Skeletal muscle tissue (tissue), 4 donors: ENCODE measurements around the gene GJD4. TPM values are rescaled to one million over a fixed set of nuclear protein-coding genes. Genes with fewer than 3 reads are reported as not detected.

ENCODE experiments used
- H3K27ac ChIP-seq: one replicate; pipeline ENCODE4 v1.7.0; 2013; ENCODE audit warnings: mild to moderate bottlenecking, low read depth, low read length, inconsistent platforms
- H3K27me3 ChIP-seq, 3 donors: one replicate each; pipeline ENCODE4 v1.7.0; 2013; ENCODE audit warnings: low read length in 3 of 3; ENCODE audit not compliant: control insufficient read depth in 3 of 3, insufficient read depth in 3 of 3
- H3K36me3 ChIP-seq, 3 donors: one replicate each; pipeline ENCODE4 v1.7.0; 2013; ENCODE audit warnings: low read length in 3 of 3; ENCODE audit not compliant: control insufficient read depth in 3 of 3, insufficient read depth in 3 of 3
- H3K4me1 ChIP-seq, 3 donors: one replicate each; pipeline ENCODE4 v1.7.0; 2013; ENCODE audit warnings: low read length in 3 of 3, mild to moderate bottlenecking in 3 of 3; ENCODE audit not compliant: control insufficient read depth in 3 of 3, insufficient read depth in 3 of 3
- H3K4me3 ChIP-seq, 3 donors: one replicate each; pipeline ENCODE4 v1.7.0; 2013; ENCODE audit warnings: low read length in 3 of 3
- H3K9ac ChIP-seq, 3 donors: one replicate each; pipeline ENCODE4 v1.7.0; 2013; ENCODE audit warnings: low read length in 3 of 3, mild to moderate bottlenecking in 3 of 3, moderate library complexity in 2 of 3, low read depth in 1 of 3
- H3K9me3 ChIP-seq, 3 donors: one replicate each; pipeline ENCODE4 v1.7.0; 2013; ENCODE audit warnings: low read length in 3 of 3; ENCODE audit not compliant: control insufficient read depth in 3 of 3
- total RNA-seq: library from RNA; depleted of rRNA; stranded (reverse); fragments of >200 nt; gene quantifications from one replicate; pipeline ENCODE4 v1.2.3, GENCODE V29; 2014
- donor health status: Osteomylitis.

Gene GJD4
- total RNA-seq, 1 donor from 2014 or later: 2.1 TPM

DNA sequence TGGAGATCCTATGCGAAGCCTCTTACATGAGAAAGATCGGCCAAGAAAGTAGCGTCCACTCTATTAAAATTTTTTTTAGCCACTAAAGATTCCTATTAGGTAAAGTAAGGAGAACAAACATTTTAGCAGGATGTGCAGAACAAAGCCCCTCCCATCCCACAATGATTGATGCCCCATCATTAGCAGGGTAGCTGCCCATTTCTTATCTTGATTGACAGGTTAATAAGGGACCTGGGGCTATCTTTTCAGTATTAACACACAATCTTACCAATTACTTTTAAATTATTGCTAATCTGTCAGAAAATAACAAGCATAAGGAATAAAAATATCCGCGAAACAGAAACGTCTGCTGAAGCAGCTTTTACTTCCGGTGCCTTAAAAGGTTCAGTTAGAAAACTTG is 31.8 kb downstream of the GJD4 start:
- Histone ChIP-seq H3K4me3 (no peak overlapping the region), H3K27ac (no peak overlapping the region), H3K27me3 (no peaks in the 10 kb centered on the region), H3K4me1 (peaks cover 10 to 13% (median 10%) of the 10 kb centered on the region in 3 donors), H3K9ac (no peak overlapping the region), H3K36me3 (peaks cover 0 to 2% (median 2%) of the 10 kb centered on the region in 3 donors), H3K9me3 (no peaks in the 10 kb centered on the region)

DNA sequence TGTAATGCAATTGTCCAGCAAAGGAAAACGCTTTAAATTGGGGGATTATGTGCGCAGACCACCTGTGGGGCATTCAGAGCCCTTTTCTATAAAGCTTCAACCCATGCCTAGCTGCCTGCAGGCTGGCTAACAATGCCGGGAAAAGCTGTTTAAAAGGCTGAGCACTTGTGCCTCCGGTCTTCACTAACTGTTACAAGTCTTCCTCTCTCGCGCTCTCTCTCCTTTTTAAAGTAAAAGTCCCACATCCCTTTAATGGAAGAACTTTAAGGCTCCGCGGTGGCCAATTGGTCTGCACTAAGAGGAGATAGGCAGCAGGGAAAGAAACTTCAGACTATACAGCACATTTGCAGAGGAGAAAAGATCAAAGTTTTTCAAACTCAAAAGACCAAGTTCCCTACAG is 32.3 kb downstream of the GJD4 start:
- Histone ChIP-seq H3K9me3 (no peaks in the 10 kb centered on the region), H3K36me3 (peaks cover 0 to 2% (median 2%) of the 10 kb centered on the region in 3 donors), H3K4me3 (no peak overlapping the region), H3K4me1 (peaks cover 12 to 13% (median 12%) of the 10 kb centered on the region in 3 donors), H3K27ac (no peak overlapping the region), H3K27me3 (no peaks in the 10 kb centered on the region), H3K9ac (no peak overlapping the region)

- no peak overlapping the region for H3K4me3 ChIP-seq
- no peaks in the 10 kb centered on the region for H3K27me3 ChIP-seq
- peaks cover 15 to 19% (median 16%) of the 10 kb centered on the region in 3 donors for H3K4me1 ChIP-seq
- H3K9ac ChIP-seq: no peak overlapping the region
- H3K36me3 ChIP-seq: peaks cover 0 to 2% (median 2%) of the 10 kb centered on the region in 3 donors
- no peak overlapping the region for H3K27ac ChIP-seq
- H3K9me3 ChIP-seq: no peaks in the 10 kb centered on the region
Observed at GRCh38 chr10:35638101-35638500, 33.0 kb downstream of the GJD4 start.

DNA sequence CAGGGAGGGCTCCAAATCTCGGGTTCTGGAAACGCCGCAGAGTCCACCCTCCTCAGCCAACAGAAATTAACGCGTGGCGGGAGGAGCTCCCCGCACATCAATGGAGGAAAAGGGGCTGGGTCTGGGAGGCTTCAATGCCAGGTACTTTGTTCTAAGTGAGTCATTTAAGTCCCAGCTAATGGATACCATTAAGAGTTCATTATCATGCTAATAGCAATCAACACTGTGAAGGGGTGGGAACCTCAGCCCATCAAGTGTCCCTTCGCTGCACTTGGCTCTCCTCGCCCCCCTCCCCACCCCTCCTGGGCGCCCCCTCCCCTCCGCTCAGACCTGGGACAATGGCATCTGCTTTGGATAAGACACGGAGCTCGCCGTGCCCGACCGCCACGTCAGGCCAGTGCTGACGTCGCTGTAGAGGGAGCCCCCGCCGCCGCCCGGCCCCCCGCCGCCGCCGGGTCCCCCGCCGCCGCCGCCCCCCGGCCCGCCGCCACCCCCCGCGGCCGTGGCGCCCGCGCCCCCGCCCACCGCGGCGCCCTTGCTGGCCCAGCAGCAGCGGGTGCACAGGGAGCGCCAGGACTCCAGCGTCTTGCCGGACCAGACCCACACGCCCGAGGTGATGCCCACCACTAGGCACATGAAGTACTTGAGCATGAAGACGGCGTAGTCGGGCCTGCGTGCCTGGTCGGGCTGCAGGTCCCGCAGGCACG is 34.0 kb downstream of the GJD4 start:
- Histone ChIP-seq H3K36me3 (peaks cover 0 to 2% (median 2%) of the 10 kb centered on the region in 3 donors), H3K4me1 (peaks cover 19 to 24% (median 20%) of the 10 kb centered on the region in 3 donors), H3K4me3 (peak overlapping the region; percentile 48 to 77 (median 68)), H3K27ac (no peak overlapping the region), H3K27me3 (no peaks in the 10 kb centered on the region), H3K9ac (peak overlapping the region in 1 of 3 donors; percentile 10), H3K9me3 (no peaks in the 10 kb centered on the region)

DNA sequence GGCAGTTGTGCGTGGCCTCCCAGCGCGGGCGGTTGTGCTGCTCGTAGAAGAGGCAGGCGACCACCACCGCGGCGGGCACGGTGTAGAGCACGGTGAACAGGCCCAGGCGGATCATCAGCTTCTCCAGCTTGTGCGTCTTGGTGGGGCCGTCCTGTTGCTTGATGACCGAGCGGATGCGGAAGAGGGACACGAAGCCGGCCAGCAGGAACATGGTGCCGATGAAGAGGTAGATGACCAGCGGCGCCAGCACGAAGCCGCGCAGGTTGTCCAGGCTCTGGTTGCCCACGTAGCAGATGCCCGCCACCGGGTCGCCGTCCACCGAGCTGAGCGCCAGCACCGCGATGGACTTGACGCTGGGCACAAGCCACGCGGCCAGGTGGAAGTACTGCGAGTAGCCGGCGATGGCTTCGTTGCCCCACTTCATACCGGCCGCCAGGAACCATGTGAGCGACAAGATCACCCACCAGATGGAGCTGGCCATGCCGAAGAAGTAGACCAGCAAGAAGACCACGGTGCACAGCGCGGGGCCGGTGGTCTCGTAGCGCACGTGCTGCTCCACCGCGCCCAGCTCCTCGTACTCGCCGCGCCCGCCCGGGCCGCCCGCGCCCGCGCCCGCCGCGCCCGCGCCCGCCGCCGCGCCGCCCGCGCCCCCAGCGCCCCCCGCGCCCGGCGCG is 34.7 kb downstream of the GJD4 start:
- H3K27me3 ChIP-seq: no peaks in the 10 kb centered on the region
- peak overlapping the region; percentile 48 to 85 (median 77) for H3K4me3 ChIP-seq
- no peaks in the 10 kb centered on the region for H3K9me3 ChIP-seq
- peaks cover 20 to 28% (median 24%) of the 10 kb centered on the region in 3 donors for H3K4me1 ChIP-seq
- H3K9ac ChIP-seq: peak overlapping the region in 2 of 3 donors; percentile 4 to 74
- peaks cover 0 to 2% (median 2%) of the 10 kb centered on the region in 3 donors for H3K36me3 ChIP-seq
- no peak overlapping the region for H3K27ac ChIP-seq

GRCh38 chr10:35640474-35640873 is 35.3 kb downstream of the GJD4 start:
- H3K27ac ChIP-seq: no peak overlapping the region
- H3K9me3 ChIP-seq: no peaks in the 10 kb centered on the region
- peak overlapping the region in 2 of 3 donors; percentile 57 to 74 for H3K9ac ChIP-seq
- H3K4me3 ChIP-seq: peak overlapping the region; percentile 75 to 85 (median 77)
- H3K4me1 ChIP-seq: peaks cover 20 to 28% (median 24%) of the 10 kb centered on the region in 3 donors
- H3K27me3 ChIP-seq: no peaks in the 10 kb centered on the region
- H3K36me3 ChIP-seq: peaks cover 0 to 2% (median 2%) of the 10 kb centered on the region in 3 donors

GRCh38 chr10:35640951-35641675 is 36.0 kb downstream of the GJD4 start:
- peaks cover 20 to 28% (median 22%) of the 10 kb centered on the region in 3 donors for H3K4me1 ChIP-seq
- no peaks in the 10 kb centered on the region for H3K27me3 ChIP-seq
- H3K9ac ChIP-seq: peak overlapping the region; percentile 72 to 86 (median 74)
- H3K9me3 ChIP-seq: no peaks in the 10 kb centered on the region
- H3K27ac ChIP-seq: peak overlapping the region; percentile 75
- peak overlapping the region; percentile 80 to 93 (median 91) for H3K4me3 ChIP-seq
- H3K36me3 ChIP-seq: peaks cover 0 to 2% (median 2%) of the 10 kb centered on the region in 3 donors

GRCh38 chr10:35641676-35642034 is 36.5 kb downstream of the GJD4 start:
- Histone ChIP-seq H3K9ac (peak overlapping the region; percentile 72 to 86 (median 74)), H3K4me3 (peak overlapping the region; percentile 90 to 93 (median 91)), H3K27ac (peak overlapping the region; percentile 75), H3K9me3 (no peaks in the 10 kb centered on the region), H3K36me3 (peaks cover 0 to 2% (median 2%) of the 10 kb centered on the region in 3 donors), H3K4me1 (peaks cover 20 to 28% (median 22%) of the 10 kb centered on the region in 3 donors), H3K27me3 (no peaks in the 10 kb centered on the region)

- Histone ChIP-seq H3K27ac (peak within 1 kb of the TSS; percentile 75), H3K4me1 (peaks cover 20 to 28% (median 22%) of the 10 kb centered on the region in 3 donors), H3K9ac (peak within 1 kb of the TSS; percentile 72 to 86 (median 79)), H3K36me3 (peaks cover 0 to 2% (median 2%) of the 10 kb centered on the region in 3 donors), H3K4me3 (peak within 1 kb of the TSS; percentile 90 to 93 (median 91)), H3K27me3 (no peaks in the 10 kb centered on the region), H3K9me3 (no peaks in the 10 kb centered on the region)
Observed at GRCh38 chr10:35642035-35642792, 37.1 kb downstream of the GJD4 start, which contains the start of gene FZD8. Gene FZD8 (minus strand): TSS chr10:35642296. CDS start chr10:35641429, 867 bp downstream.
